Vagina (tissue), 2 donors: Measurements from ENCODE around the gene RGS6.

ENCODE experiments used
- CTCF ChIP-seq, 3 experiments: fragments of 450-650 bp in 2 of 3; fragments of 200-600 bp in 1 of 3; sonication (generic) in 1 of 3; IDR thresholded peaks; one replicate each; pipeline ENCODE4 v1.5.1; 2017 to 2019; ENCODE audit warnings: antibody characterized with exemption in 3 of 3, mild to moderate bottlenecking in 2 of 3, moderate library complexity in 2 of 3
- POLR2A ChIP-seq, 2 donors: fragments of 450-650 bp; IDR thresholded peaks; one replicate each; pipeline ENCODE4 v1.6.1; 2017; ENCODE audit warnings: antibody characterized with exemption in 2 of 2, mild to moderate bottlenecking in 2 of 2, moderate library complexity in 2 of 2

- TF ChIP-seq POLR2A (IDR thresholded peaks at IDR 0.05), result no peak
- no peak for TF ChIP-seq CTCF (IDR thresholded peaks at IDR 0.05)
Observed at GRCh38 chr14:71952381-71953363, 20.4 kb downstream of the RGS6 start.
